Nephron (organoid): ENCODE measurements around the gene CD151.

Source experiments
- H3K27ac Mint-ChIP-seq, 3 experiments: 2 replicates each; pipeline ENCODE4 v1.8.0; 2020; ENCODE audit warnings: mixed read lengths in 3 of 3, mild to moderate bottlenecking in 2 of 3, moderate library complexity in 1 of 3
- H3K27me3 Mint-ChIP-seq: 2 replicates; pipeline ENCODE4 v1.8.0; 2021; ENCODE audit warnings: low read depth, mild to moderate bottlenecking, moderate library complexity, mixed read lengths
- H3K36me3 Mint-ChIP-seq: 2 replicates; pipeline ENCODE4 v1.8.0; 2020; ENCODE audit warnings: low read depth, mixed read lengths
- H3K4me1 Mint-ChIP-seq: 2 replicates; pipeline ENCODE4 v1.8.0; 2020; ENCODE audit warnings: mixed read lengths
- H3K4me3 Mint-ChIP-seq, 3 experiments: 2 replicates each; pipeline ENCODE4 v1.8.0; 2020; ENCODE audit warnings: mild to moderate bottlenecking in 3 of 3, mixed read lengths in 3 of 3, moderate library complexity in 2 of 3
- H3K9me3 Mint-ChIP-seq: 2 replicates; pipeline ENCODE4 v1.8.0; 2020; ENCODE audit warnings: mixed read lengths
- CTCF ChIP-seq, 3 experiments: fragments of 200-600 bp; sonication (generic); IDR thresholded peaks; one replicate each; pipeline ENCODE4 v1.5.0; 2021; ENCODE audit warnings: antibody characterized with exemption in 3 of 3; ENCODE audit not compliant: unreplicated experiment in 3 of 3

CD151 gene

GRCh38 chr11:877565-877964 lies 44.8 kb downstream of the CD151 start:
- H3K4me3 Mint-ChIP-seq = no peak overlapping the region
- H3K4me1 Mint-ChIP-seq = peaks cover 21% of the 10 kb centered on the region
- H3K27me3 Mint-ChIP-seq = no peaks in the 10 kb centered on the region
- H3K9me3 Mint-ChIP-seq = no peaks in the 10 kb centered on the region
- H3K36me3 Mint-ChIP-seq = peaks cover 46% of the 10 kb centered on the region
- TF ChIP-seq CTCF (IDR thresholded peaks at IDR 0.05; ENCODE audit: unreplicated experiment in 3 of 3) = no peak
- no peak overlapping the region for H3K27ac Mint-ChIP-seq

- Mint-ChIP-seq H3K27ac (no peak overlapping the region), H3K4me3 (no peak overlapping the region), H3K9me3 (no peaks in the 10 kb centered on the region), H3K4me1 (peaks cover 9% of the 10 kb centered on the region), H3K27me3 (no peaks in the 10 kb centered on the region), H3K36me3 (peaks cover 40% of the 10 kb centered on the region)
- TF ChIP-seq CTCF (IDR thresholded peaks at IDR 0.05; ENCODE audit: unreplicated experiment in 3 of 3) = no peak
Observed at GRCh38 chr11:880447-880846, 47.7 kb downstream of the CD151 start.

GRCh38 chr11:882596-882995 lies 49.8 kb downstream of the CD151 start:
- H3K27me3 Mint-ChIP-seq = no peaks in the 10 kb centered on the region
- H3K36me3 Mint-ChIP-seq = peaks cover 41% of the 10 kb centered on the region
- no peak overlapping the region for H3K4me3 Mint-ChIP-seq
- H3K4me1 Mint-ChIP-seq = no peaks in the 10 kb centered on the region
- no peaks in the 10 kb centered on the region for H3K9me3 Mint-ChIP-seq
- no peak overlapping the region for H3K27ac Mint-ChIP-seq
- TF ChIP-seq CTCF (IDR thresholded peaks at IDR 0.05; ENCODE audit: unreplicated experiment in 3 of 3) = no peak

- no peak for TF ChIP-seq CTCF (IDR thresholded peaks at IDR 0.05; ENCODE audit: unreplicated experiment in 3 of 3)
- no peaks in the 10 kb centered on the region for H3K27me3 Mint-ChIP-seq
- H3K4me3 Mint-ChIP-seq = no peak overlapping the region
- peaks cover 37% of the 10 kb centered on the region for H3K36me3 Mint-ChIP-seq
- H3K4me1 Mint-ChIP-seq = no peaks in the 10 kb centered on the region
- H3K27ac Mint-ChIP-seq = no peak overlapping the region
- H3K9me3 Mint-ChIP-seq = no peaks in the 10 kb centered on the region
Observed at GRCh38 chr11:883527-883926, 50.8 kb downstream of the CD151 start.

GRCh38 chr11:884578-885070 lies 51.9 kb downstream of the CD151 start:
- Mint-ChIP-seq H3K4me3 (no peak overlapping the region), H3K27ac (no peak overlapping the region), H3K9me3 (no peaks in the 10 kb centered on the region), H3K36me3 (peaks cover 31% of the 10 kb centered on the region), H3K4me1 (peaks cover 5% of the 10 kb centered on the region), H3K27me3 (no peaks in the 10 kb centered on the region)
- no peak for TF ChIP-seq CTCF (IDR thresholded peaks at IDR 0.05; ENCODE audit: unreplicated experiment in 3 of 3)

- peaks cover 10% of the 10 kb centered on the region for H3K4me1 Mint-ChIP-seq
- no peak overlapping the region for H3K27ac Mint-ChIP-seq
- H3K9me3 Mint-ChIP-seq = no peaks in the 10 kb centered on the region
- peaks cover 23% of the 10 kb centered on the region for H3K36me3 Mint-ChIP-seq
- no peaks in the 10 kb centered on the region for H3K27me3 Mint-ChIP-seq
- H3K4me3 Mint-ChIP-seq = no peak overlapping the region
- TF ChIP-seq CTCF (IDR thresholded peaks at IDR 0.05; ENCODE audit: unreplicated experiment in 3 of 3) = no peak
Observed at GRCh38 chr11:886568-886967, 53.8 kb downstream of the CD151 start.
